ENCODE measurements around the gene TBRG4. TPM values are rescaled to one million over a fixed set of nuclear protein-coding genes. Genes with fewer than 3 reads are reported as not detected.

Gene TBRG4
- total and polyA plus RNA-seq, 2 donors (not counting 3 experiments of a cell fraction or from before 2014, with no cell fraction given) = 43.7 to 56.7 TPM

GRCh38 chr7:45138433-45139267 is 27.2 kb upstream of the TBRG4 start:
- BruUV-seq (replicated peaks) = no TSS peak
- no peak for TF ChIP-seq EZH2 (IDR thresholded peaks at IDR 0.05; ENCODE audit: borderline replicate concordance, low read depth, low read length, severe bottlenecking)
- TF ChIP-seq, protein P1, sequence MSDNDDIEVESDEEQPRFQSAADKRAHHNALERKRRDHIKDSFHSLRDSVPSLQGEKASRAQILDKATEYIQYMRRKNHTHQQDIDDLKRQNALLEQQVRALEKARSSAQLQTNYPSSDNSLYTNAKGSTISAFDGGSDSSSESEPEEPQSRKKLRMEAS (IDR thresholded peaks at IDR 0.05; ENCODE audit: insufficient read depth, insufficient read length) = no peak
- TF ChIP-seq POLR2A (IDR thresholded peaks at IDR 0.05; ENCODE audit: low read depth, low read length) = no peak
- TF ChIP-seq FOS (IDR thresholded peaks at IDR 0.05; ENCODE audit: borderline replicate concordance, insufficient read depth, low read length) = no peak
- TF ChIP-seq POLR2AphosphoS5 (IDR thresholded peaks at IDR 0.05; ENCODE audit: insufficient read depth, low read depth, low read length) = no peak
- TF ChIP-seq, protein P2, sequence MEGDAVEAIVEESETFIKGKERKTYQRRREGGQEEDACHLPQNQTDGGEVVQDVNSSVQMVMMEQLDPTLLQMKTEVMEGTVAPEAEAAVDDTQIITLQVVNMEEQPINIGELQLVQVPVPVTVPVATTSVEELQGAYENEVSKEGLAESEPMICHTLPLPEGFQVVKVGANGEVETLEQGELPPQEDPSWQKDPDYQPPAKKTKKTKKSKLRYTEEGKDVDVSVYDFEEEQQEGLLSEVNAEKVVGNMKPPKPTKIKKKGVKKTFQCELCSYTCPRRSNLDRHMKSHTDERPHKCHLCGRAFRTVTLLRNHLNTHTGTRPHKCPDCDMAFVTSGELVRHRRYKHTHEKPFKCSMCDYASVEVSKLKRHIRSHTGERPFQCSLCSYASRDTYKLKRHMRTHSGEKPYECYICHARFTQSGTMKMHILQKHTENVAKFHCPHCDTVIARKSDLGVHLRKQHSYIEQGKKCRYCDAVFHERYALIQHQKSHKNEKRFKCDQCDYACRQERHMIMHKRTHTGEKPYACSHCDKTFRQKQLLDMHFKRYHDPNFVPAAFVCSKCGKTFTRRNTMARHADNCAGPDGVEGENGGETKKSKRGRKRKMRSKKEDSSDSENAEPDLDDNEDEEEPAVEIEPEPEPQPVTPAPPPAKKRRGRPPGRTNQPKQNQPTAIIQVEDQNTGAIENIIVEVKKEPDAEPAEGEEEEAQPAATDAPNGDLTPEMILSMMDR (IDR thresholded peaks at IDR 0.05; ENCODE audit: extremely low read depth in 1 of 2, insufficient read depth in 1 of 2, low read depth in 1 of 2, low read length in 2 of 2) = no peak
- TF ChIP-seq GATA2 (IDR thresholded peaks at IDR 0.05; ENCODE audit: insufficient read depth, insufficient read length, low read depth, low read length) = no peak
- TF ChIP-seq JUN (IDR thresholded peaks at IDR 0.05; ENCODE audit: borderline replicate concordance, insufficient read depth, insufficient read length, low read depth) = no peak
- no peak for TF ChIP-seq MYC (IDR thresholded peaks at IDR 0.05; ENCODE audit: low read depth, low read length)
- Histone ChIP-seq H3K27me3 (ENCODE audit: control insufficient read depth in 2 of 2, insufficient read depth in 2 of 2, low read length in 2 of 2) (peaks cover 4 to 5% of the 10 kb centered on the region in 2 experiments), H3K4me1 (ENCODE audit: control insufficient read depth, extremely low read depth, insufficient read depth, low read length) (no peaks in the 10 kb centered on the region), H3K9ac (replicated peaks; ENCODE audit: extremely low read depth, insufficient read depth, low read length) (no peak overlapping the region), H3K79me2 (ENCODE audit: control insufficient read depth, insufficient read depth, low read length) (no peaks in the 10 kb centered on the region), H4K20me1 (replicated peaks; ENCODE audit: control insufficient read depth, extremely low read depth, insufficient read depth, low read length) (no peaks in the 10 kb centered on the region), H3K36me3 (ENCODE audit: control insufficient read depth in 2 of 2, extremely low read depth in 1 of 2, insufficient read depth in 2 of 2, low read length in 2 of 2) (no peaks in the 10 kb centered on the region), H2AFZ (ENCODE audit: low read depth, low read length) (no peak overlapping the region), H3K27ac (ENCODE audit: insufficient read depth, low read depth, low read length) (no peak overlapping the region), H3K4me2 (ENCODE audit: insufficient read depth, low read length) (no peak overlapping the region), H3K4me3 (replicated peaks in 1 of 3; ENCODE audit: insufficient read depth in 1 of 3, low read depth in 1 of 3, low read length in 3 of 3) (no peak overlapping the region), H3K9me1 (replicated peaks; ENCODE audit: control insufficient read depth, extremely low read depth, insufficient read depth, low read length) (no peaks in the 10 kb centered on the region), H3K9me3 (replicated peaks; ENCODE audit: control insufficient read depth, insufficient read depth, low read length) (no peaks in the 10 kb centered on the region)
- CTCF ChIA-PET = interaction anchor here (0.6 to 9.8 kb wide), 4 partner anchors 19 to 174 kb away, joined by 3 to 585 read pairs (median 34); no protein-coding TSS in a partner anchor
- intact Hi-C loops (cut with micrococcal nuclease) (no loop called here), dilution Hi-C loops (cut with MboI; ENCODE audit: extremely low pct_ligation_motif_present, low sequenced_read_pairs) (no loop called here)
- no peak for DNase-seq (ENCODE audit: low read depth, low spot score)
- POLR2A ChIA-PET = interaction anchor here (0.6 kb wide), 2 partner anchors 257 to 908 kb away, joined by 3 read pairs; no protein-coding TSS in a partner anchor
- no peak for FAIRE-seq
